KMS-11 (cell line): ENCODE results near the gene YARS1.

Source experiments
- H2AFZ ChIP-seq: fragments of 200-600 bp; sonication (generic); 2 replicates; pipeline ENCODE4 v1.6.1; 2016; ENCODE audit warnings: antibody characterized with exemption, mixed run types, low read depth
- H3K27ac ChIP-seq: fragments of 200-600 bp; sonication (generic); 2 replicates; pipeline ENCODE4 v1.6.1; 2016; ENCODE audit warnings: mild to moderate bottlenecking, mixed run types
- H3K27me3 ChIP-seq: fragments of 200-600 bp; sonication (generic); 2 replicates; pipeline ENCODE4 v1.6.1; 2017; ENCODE audit warnings: mild to moderate bottlenecking, low read depth, mixed run types, moderate library complexity; ENCODE audit not compliant: insufficient read depth
- H3K36me3 ChIP-seq: fragments of 200-600 bp; sonication (generic); 2 replicates; pipeline ENCODE4 v1.6.1; 2017; ENCODE audit warnings: mild to moderate bottlenecking, mixed run types; ENCODE audit not compliant: insufficient read depth
- H3K4me1 ChIP-seq: fragments of 200-600 bp; sonication (generic); 2 replicates; pipeline ENCODE4 v1.6.1; 2016; ENCODE audit warnings: mild to moderate bottlenecking, low read depth, mixed run types; ENCODE audit not compliant: poor library complexity, severe bottlenecking
- H3K4me2 ChIP-seq: fragments of 200-600 bp; sonication (generic); 2 replicates; pipeline ENCODE4 v1.7.0; 2016; ENCODE audit warnings: mild to moderate bottlenecking, mixed run types
- H3K4me3 ChIP-seq: fragments of 200-600 bp; sonication (generic); IDR thresholded peaks from 2 replicates; pipeline ENCODE4 v1.6.1; 2017; ENCODE audit warnings: low read depth, low read length, mixed read lengths; ENCODE audit not compliant: insufficient read depth
- H3K79me2 ChIP-seq: fragments of 200-600 bp; sonication (generic); 2 replicates; pipeline ENCODE4 v1.6.1; 2016; ENCODE audit warnings: low read depth, mixed run types; ENCODE audit not compliant: insufficient read depth
- H3K9ac ChIP-seq: fragments of 200-600 bp; sonication (generic); 2 replicates; pipeline ENCODE4 v1.6.1; 2016; ENCODE audit warnings: mild to moderate bottlenecking, mixed run types
- H4K20me1 ChIP-seq: fragments of 200-600 bp; sonication (generic); 2 replicates; pipeline ENCODE4 v1.6.1; 2016; ENCODE audit warnings: mild to moderate bottlenecking, mixed run types; ENCODE audit not compliant: insufficient read depth
- TF ChIP-seq, protein P1 (sequence below): fragments of 200-600 bp; sonication (generic); conservative IDR thresholded peaks from 2 replicates; pipeline ENCODE4 v1.6.1; 2017; ENCODE audit warnings: low read depth, mild to moderate bottlenecking, antibody characterized with exemption, low read length, moderate library complexity, mixed read lengths

Gene YARS1

DNA sequence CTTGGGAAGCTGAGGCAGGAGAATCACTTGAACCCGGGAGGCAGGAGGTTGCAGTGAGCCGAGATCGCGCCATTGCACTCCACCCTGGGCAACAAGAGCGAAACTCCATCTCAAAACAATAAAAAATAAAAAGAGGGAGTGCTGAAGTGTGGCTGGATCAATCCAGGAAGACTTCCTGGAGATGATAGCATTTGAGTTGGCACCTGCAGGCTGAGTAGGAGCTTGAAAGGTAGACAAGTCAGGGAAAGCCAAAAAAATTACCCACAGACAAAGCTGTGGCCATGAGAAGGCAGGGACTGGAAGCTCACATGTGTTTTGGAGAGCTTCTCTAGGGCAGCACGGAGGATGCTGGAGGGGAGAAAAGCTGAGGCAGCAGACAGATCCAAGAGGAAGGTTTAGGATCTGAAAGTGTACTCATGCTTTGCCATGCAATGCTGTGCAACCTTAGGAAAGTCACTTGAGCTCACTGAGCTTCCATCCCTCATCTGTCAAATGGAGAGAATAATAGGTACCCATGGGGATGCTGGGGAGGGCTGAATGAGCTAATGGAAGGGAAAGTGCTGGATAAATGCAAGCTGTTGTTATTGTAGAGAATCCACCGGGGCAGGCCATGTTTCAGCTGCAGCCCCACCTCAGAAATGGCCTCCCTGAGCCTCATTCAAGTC is 88.6 kb downstream of the YARS1 start:
- H3K27ac ChIP-seq, result no peak overlapping the region
- H3K4me3 ChIP-seq, result no peak overlapping the region
- H3K9ac ChIP-seq, result no peak overlapping the region
- H3K4me1 ChIP-seq, result peaks cover 15% of the 10 kb centered on the region
- H3K4me2 ChIP-seq, result no peak overlapping the region
- H3K27me3 ChIP-seq, result no peaks in the 10 kb centered on the region
- H3K36me3 ChIP-seq, result no peaks in the 10 kb centered on the region
- no peak overlapping the region for H2AFZ ChIP-seq
- TF ChIP-seq, protein P1, sequence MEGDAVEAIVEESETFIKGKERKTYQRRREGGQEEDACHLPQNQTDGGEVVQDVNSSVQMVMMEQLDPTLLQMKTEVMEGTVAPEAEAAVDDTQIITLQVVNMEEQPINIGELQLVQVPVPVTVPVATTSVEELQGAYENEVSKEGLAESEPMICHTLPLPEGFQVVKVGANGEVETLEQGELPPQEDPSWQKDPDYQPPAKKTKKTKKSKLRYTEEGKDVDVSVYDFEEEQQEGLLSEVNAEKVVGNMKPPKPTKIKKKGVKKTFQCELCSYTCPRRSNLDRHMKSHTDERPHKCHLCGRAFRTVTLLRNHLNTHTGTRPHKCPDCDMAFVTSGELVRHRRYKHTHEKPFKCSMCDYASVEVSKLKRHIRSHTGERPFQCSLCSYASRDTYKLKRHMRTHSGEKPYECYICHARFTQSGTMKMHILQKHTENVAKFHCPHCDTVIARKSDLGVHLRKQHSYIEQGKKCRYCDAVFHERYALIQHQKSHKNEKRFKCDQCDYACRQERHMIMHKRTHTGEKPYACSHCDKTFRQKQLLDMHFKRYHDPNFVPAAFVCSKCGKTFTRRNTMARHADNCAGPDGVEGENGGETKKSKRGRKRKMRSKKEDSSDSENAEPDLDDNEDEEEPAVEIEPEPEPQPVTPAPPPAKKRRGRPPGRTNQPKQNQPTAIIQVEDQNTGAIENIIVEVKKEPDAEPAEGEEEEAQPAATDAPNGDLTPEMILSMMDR, result no peak
- H4K20me1 ChIP-seq, result no peaks in the 10 kb centered on the region
- no peaks in the 10 kb centered on the region for H3K79me2 ChIP-seq

DNA sequence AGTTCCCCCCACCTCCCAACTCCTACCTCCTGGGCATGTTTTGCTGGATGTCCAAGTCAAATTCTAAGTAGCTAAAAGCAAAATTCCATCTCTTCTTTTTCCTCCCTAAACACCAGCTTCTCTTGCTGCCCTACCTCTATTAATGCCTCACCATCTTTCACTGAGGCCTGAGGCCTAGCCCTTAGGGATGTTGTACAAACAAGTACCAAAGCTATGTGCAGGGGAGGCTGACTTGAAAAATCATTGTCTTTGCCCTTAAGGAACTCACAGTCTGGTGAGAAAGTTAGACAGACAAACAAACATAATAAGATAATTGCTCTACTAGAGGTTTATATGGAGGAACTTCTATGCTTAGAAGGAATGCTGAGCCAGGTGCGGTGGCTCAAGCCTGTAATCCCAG is 89.3 kb downstream of the YARS1 start:
- Histone ChIP-seq H4K20me1 (no peaks in the 10 kb centered on the region), H3K79me2 (no peaks in the 10 kb centered on the region), H3K9ac (no peak overlapping the region), H2AFZ (no peak overlapping the region), H3K4me1 (peaks cover 15% of the 10 kb centered on the region), H3K27me3 (no peaks in the 10 kb centered on the region), H3K36me3 (no peaks in the 10 kb centered on the region), H3K4me2 (no peak overlapping the region), H3K4me3 (no peak overlapping the region), H3K27ac (no peak overlapping the region)
- TF ChIP-seq, protein P1, result no peak

DNA sequence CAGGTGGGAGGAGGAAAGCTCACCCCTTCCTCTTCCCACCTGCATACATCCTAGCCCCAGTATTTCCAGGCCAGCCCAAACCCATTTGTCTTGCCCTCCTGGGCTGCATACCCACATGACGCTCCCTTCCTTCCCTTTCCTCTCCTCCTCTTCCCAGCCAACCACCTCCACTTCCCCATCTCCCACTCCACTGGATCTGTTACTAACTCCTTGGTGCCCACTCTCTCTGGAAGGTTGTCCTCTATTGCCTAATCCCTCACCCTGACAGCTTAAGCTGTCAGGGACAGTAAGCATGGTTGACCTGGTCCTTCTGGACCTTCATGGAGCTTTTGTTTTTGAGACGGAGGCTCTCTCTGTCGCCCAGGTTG is 91.6 kb downstream of the YARS1 start:
- Histone ChIP-seq H3K9ac (peak overlapping the region; percentile 29; the same call in 1 of the 2 replicates), H2AFZ (peak overlapping the region; percentile 67; the same call in 1 of the 2 replicates), H3K4me1 (peaks cover 20% of the 10 kb centered on the region), H4K20me1 (no peaks in the 10 kb centered on the region), H3K36me3 (no peaks in the 10 kb centered on the region), H3K4me2 (peak overlapping the region; percentile 78), H3K79me2 (no peaks in the 10 kb centered on the region), H3K27ac (peak overlapping the region; percentile 49; the same call in 1 of the 2 replicates), H3K27me3 (no peaks in the 10 kb centered on the region), H3K4me3 (no peak overlapping the region)
- TF ChIP-seq, protein P1, result no peak
